Measurements from ENCODE around the gene EVA1B.

Gene EVA1B

DNA sequence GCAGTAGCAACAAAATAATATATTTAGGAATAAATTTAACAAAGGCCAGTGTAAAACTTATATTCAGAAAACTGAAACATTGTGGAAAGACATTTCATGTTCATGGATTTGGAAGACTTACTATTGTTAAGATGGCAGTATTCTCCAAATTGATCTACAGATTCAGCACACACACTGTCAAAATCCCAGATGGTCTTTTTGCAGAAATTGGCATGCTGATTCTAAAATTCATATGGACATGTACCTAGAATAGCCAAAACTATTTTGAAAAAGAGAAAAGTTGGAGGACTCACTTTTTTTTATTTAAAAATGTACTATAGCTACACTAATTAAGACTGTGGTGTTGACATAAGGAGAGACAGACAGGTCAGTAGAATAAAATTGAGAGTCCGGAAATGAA is 49.2 kb downstream of the EVA1B start:
- DNase-seq, result no peak

- DNase-seq, result no peak
These were observed 50.4 kb downstream of the EVA1B start for GRCh38 chr1:36273024-36273423.
